GM19395 (cell line): ENCODE results near the gene CAB39L.

Experiments
- ATAC-seq: cut with Tn5 transposase; IDR thresholded peaks from one replicate; pipeline ENCODE4 v1.9.1; 2021; ENCODE audit warnings: mild to moderate bottlenecking, moderate library complexity; ENCODE audit not compliant: unreplicated experiment

Gene CAB39L

DNA sequence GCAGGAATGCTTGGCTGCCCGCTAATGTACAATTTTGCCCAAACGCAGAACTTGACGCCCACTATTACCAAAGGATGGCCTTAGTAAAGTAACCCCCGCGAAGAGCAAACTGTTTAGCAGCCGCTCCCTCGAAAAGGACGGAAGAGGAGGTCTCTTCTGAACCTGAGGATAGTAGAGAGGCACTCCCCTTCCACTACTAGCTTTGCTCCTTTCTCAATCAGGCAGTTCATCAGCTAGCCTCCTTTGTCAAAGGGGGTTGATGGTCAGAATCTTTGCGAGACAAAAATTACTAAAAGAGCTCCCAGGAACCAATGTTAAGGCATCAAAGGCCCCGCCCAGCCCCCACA is 534 bp downstream of the CAB39L start:
- ATAC-seq = no peak

DNA sequence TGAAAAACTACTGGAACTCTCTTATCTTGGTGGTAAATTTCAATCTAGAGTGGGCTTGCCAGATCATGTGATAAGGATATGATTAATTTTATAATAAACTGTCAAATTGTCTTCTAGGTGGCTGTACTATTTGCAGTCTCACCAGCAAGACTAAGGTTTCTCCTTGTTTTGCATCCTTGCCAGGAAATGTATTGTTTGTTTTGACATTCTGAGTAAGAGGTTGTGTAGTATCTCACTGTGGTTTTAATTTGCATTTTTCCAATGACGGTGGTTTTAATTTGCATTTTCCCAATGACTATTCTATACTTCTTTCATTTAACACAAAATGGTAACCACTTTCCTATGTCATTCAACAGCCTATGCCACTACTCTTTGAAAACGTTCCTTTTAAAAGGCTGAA is 2.0 kb downstream of the CAB39L start:
- ATAC-seq = no peak

DNA sequence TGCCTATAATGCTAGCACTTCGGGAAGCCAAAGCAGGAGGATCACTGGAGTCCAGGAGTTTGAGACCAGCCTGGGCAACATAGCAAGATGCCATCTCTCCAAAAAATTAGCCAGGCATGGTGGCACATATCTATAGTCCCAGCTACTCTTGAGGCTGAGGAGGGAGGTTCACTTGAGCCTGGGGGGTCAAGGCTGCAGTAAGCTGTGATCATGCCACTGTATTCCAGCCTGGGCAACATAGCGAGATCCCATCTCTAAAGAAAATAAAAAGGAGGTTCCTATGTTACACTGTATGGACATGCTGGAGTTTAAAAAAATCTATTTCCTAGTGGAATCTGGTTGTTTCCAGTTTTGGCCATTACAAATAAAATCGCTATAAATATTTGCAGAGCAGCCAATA is 2.6 kb downstream of the CAB39L start:
- ATAC-seq = no peak

DNA sequence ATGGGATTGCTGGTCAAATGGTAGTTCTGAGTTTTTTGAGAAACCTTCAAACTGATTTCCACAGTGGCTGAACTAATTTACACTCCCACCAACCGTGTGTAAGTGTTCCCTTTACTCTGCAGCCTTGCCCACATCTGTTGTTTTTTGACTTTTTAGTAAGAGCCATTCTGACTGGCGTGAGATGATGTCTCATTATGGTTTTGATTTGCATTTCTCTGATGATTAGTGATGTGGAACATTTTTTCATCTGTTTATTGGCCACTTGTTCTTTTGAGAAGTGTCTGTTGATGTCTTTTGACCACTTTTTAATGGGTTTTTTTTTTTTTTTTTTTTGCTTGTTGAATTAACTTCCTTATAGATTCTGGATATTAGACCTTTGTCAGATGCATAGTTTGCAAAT is 4.3 kb downstream of the CAB39L start:
- ATAC-seq = no peak

DNA sequence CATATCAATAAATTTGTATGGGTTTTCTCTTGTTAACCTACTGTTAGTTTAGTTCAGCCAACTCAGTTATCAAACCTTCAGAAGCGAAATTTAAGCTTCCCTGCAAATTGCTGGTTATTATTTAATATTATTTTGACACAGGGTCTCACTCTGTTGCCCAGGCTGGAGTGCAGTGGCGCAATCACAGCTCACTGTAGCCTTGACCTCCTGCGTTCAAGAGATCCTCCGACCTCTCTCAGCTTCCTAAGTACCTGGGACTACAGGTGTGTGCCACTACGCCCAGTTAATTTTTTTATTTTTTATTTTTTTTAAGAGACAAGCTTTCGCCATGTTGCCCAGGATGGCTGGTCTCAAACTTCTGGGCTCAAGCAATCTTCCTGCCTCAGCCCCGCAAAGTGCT is 6.2 kb downstream of the CAB39L start:
- no peak for ATAC-seq

DNA sequence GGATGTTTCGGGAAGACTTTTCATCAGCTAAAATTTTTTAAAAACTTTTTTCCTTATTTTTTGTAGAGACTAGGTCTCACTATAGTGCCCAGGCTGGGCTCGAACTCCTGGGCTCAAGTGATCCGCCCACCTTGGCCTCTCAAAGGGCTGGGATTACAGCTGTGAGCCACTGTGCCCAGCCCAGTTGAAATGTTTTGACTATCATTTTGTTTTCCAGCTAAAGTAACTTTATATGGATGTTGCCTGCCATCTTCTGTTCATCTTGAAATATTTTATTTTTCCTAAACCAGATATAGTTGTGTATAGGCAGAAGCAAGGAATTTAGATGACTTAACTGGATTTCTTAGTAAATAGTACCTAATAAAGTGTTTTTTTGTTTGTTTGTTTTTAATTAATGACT is 7.0 kb downstream of the CAB39L start:
- no peak for ATAC-seq

DNA sequence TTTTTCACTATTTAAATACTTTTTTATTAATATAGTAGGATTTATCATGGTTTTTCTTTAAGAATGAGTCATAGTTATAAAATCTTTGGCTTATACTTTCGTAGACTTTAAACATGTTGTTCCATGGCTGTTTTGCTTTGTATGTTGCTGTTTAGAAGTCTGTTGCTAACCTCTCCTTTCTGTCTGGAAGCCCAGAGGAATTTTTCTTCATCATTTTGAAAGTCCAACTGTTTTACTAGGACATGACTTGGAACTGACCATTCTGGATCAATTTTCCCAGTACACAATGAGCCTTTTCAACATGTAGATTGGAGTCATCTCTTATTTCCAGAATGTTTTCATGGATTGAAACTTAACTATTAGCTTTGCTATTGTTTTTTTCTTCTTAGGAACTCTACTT is 7.9 kb downstream of the CAB39L start:
- ATAC-seq = no peak

DNA sequence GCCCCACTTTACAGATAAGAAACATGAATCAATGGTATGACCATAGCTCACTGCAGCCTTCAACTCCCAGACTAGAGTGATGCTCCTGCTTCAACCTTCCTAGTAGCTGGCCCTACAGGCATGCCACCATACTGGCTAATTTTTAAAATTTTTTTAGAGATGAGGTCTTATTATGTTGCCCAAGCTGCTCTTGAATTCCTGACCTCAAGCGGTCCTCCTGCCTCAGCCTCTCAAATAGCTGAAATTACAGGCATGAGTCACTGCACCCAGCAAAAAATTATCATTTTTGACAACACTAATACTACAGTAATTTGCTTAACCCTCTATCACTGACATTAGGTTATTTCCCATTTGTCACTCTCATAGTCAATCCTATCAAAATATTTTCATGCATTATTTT is 14.7 kb downstream of the CAB39L start:
- no peak for ATAC-seq

DNA sequence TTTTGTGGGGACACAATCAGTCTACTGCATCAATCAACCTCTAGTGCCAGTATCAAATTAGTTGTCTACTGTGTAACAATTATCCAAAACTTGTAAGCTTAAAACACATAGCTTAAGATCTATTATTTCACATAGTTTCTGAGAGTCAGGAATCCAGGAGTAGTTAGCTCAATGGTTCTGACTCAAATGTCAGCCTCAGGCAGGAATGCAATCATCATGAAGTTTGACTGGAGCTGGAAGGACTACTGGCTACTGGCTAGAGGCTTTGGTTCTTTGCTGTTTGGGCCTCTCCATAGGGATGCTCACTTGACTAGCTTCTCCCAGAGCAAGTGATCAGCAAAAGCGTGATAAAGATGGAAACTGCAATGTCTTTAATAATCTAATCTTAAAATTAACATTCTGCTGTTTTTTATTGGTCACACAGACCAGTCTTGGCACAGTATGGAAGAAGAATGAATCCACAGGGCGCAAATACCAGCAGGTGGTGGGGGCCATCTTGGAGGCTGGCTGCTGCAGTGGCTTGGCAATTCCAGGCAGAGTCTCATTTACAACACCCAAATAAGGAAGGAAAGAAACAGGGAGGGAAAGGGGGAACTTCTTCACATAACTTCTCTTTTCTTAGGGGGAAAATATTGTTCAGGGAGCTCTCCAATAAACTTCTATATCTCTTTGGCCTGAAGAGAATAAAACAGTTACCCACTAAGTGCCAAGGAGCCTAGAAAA is 15.7 kb downstream of the CAB39L start:
- no peak for ATAC-seq

DNA sequence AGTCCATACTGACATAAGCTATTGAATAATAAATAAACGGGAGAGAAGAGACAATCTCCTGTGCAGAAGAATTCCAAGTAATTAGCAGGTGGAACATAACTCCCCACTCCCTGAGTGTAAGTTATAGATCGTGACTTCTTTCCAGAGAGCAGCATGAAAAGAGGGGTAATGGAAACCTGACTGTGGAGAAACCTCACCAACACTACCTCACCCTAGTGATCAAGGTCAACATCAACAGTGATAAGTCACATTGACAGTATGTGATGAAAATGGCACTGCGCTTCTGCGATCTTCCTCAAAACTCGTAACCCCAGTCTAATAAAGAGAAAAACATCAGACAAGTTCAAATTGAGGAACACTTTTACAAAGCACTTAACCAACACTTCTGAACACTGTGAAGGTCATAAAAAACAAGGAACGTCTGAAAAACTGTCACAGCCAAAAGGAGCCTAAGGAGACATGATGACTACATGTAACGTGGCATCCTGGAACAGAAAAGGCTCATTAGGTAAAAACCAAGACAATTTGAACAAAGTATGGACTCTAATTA is 19.8 kb downstream of the CAB39L start:
- ATAC-seq = no peak

DNA sequence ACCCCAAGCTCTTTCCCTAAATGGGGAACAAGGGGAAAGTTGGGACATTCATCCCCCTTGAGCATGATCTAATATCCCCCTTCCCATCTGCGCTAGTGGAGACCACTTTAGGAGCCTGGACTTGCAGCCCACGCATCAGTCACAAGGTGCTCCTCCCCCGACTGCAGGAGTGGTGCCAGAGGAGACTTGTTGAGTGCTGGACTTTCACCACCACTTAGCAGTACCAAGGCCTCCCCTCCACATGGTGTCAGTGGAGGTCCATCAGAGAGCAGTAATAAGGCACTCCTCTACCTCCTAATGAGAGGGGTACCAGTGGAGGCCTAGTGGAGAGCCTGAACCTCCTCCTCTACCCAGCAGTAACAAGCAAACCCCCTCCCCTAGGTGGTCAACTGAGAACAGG is 22.5 kb downstream of the CAB39L start:
- ATAC-seq = peak; percentile 74

DNA sequence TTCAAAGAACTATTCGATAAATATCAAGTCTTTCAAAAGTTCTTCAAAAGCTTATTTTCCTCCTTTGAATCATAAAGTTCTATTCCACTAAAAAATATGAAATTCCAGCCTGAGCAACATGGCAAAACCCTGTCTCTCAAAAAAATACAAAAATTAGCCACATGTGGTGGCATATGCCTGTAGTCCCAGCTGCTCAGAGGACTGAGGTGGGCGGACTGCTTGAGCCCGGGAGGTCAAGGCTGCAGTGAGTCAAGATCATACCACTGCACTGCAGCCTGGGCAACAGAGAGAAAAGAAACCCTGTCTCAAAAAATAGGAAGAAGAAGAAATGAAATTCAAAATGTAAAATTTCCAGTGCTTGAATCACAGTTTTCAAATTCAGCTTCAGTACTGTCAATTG is 24.6 kb downstream of the CAB39L start:
- ATAC-seq = no peak

DNA sequence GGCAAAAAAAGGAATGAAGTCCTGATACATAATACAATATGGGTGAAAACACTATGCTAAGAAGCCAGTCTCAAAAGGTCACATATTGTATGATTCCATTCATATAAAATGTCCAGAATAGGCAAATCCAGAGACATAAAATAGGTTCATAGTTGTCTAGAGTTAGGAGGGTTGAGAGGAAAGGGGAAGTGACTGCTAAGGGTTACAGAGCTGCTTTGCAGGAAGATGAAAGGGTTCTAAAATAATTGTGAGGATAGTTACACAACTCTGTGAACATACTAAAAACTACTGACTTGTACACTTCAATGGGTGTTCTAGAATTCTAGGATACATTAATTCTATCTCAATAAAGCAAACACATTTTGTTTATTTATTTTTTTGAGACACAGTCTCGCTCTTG is 25.7 kb downstream of the CAB39L start:
- no peak for ATAC-seq

DNA sequence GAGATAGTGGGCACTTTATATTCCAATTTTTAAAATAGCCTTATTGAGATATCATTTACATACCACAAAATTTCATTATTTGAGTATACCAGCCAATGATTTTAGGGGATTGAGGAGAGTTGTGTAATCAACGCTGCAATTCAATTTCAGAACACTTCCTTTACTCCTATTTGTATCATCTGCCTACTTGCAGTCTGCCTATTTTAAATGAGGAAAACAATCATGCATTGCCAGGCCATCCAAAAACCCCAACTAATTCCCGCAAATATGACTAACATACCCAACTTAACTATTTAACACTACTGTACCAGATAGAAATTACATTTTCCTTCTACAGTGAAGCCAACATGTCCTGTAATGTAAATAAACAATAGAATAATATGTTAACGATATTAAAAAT is 26.7 kb downstream of the CAB39L start:
- ATAC-seq = no peak

DNA sequence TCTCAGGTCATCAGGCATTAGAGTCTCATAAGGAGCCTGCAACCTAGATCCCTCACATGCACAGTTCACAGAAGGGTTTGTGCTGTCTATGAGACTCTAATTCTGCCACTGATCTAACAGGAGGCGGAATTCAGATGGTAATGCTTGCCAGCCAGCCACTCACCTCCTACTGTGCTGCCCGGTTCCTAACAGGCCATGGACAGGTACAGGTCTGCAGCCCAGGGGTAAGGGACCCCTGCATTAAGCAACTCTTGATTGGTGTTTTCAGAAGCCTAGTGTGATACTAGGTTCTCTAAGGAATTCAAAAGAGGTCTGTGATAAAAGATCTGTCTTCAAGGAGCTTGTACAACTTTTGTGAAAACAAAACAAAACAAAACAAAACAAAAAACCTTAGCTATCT is 31.1 kb downstream of the CAB39L start:
- no peak for ATAC-seq

DNA sequence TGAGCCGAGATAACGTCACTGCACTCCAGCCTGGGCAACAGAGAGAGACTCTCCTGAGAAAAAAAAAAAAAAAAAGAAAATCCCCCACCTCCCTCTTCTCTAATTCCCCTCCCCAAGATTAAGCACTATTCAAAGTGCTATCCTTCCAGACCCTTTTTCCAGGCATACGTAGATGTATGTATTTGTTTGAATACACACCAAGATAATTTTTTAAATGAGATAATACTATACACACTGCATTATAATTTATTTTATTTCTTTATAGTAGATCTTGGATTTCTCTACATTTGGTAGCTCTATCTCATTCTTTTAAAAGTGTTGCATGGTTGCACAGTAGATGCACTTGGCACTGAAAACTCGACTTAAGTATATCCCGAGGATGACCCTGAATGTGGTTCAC is 32.5 kb downstream of the CAB39L start:
- no peak for ATAC-seq

DNA sequence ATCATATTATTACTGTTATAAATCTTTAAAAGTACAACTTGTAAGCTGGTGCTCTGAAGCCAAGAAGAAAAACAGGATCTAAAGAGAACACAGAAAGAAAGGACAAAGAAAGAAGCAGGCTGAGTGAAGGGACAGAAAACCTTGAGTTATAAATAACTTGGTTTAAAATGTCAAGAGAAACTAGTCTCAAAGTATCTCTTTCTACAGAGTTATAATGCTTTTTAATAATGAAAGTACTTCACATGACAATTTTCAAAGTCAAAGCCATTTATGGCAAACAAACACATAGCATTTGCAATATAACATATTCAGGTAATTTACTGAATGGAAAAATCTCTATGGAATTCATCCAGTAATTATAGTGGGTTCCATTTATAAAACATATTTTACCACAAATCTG is 33.4 kb downstream of the CAB39L start:
- no peak for ATAC-seq

DNA sequence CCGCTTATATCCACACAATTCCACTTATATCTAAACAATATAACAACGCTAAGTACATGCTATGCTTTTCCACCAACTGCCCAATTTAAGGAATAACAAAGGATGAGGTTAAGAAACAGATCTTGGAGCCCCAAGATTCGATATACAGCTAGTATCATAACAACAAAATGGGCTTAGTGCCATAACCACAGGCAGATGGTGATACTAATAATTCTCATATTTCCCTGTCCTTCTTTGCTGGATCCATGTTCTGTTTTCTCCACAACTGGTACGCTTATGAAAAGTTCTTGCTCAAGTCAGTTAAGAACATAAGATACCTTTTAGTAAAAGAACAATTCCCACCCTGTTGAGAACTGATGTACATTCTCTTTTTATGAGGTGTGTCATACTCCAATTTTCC is 33.9 kb downstream of the CAB39L start:
- ATAC-seq = no peak

DNA sequence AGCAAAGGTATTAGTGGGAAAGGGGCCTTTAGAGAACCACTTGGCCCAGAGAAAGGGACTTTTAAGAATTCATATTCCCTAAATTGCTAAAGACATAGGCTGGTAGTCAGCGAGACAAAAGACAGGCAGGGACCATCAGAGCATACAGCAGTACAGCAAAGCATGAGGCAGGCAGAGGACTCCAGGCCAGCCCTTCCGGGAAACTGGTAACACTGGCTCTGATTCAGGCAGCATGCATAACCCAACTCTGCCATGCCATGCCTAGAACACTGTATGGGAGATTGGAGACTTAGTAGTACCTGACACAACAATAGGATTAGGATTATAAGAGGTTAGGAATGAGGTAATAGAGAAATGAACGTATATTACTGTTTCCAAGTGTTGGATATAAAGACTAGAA is 34.9 kb downstream of the CAB39L start:
- no peak for ATAC-seq

DNA sequence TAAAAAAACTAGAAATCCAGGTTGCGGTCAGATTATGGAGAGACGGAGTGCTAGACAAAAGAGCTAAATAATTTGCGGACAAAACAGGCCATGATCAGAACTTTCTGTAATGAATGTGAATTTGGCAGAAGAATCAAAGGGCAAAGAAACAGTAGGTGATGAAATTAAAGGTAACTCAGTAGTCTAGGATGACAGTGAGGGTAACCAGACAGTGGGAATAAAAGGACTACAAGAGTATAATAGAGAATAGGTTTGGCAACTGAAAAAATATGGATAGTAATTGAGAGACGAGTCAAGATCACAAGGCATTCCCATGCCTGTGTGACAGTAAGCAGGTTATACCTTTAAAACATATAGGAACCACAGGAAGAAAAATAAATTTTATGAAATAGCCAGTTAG is 35.9 kb downstream of the CAB39L start:
- no peak for ATAC-seq

DNA sequence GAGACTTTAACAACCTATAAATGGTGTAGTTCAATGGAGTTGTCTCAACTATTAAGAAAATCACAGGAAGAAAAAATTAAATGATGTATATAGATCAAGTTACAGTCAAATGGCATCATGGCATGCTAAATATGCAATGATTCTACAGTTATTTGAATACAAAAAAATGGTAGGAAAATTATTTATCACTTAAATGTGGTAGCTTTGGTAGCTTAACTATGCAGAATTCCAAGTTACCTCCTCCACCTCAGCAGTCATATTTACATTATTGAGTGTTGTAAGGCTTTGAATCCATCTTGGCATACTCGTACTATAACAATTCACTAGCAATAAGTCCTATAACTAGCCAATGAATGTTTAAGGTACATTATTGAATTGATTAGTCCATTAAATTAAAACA is 36.8 kb downstream of the CAB39L start:
- no peak for ATAC-seq

DNA sequence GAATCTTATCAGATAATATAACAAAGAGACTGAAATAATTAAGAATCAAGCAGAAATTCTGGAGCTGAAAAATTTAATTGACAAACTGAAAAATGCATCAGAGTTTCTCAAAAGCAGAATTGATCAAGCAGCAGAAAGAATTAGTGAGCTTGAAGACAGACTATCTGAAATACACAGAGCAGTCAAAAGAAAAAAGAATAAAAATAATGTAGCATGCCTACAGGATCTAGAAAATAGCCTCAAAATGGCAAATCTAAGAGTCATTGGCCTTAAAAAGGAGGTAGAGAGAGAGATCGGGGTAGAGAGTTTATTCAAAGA is 39.2 kb downstream of the CAB39L start:
- ATAC-seq = no peak

DNA sequence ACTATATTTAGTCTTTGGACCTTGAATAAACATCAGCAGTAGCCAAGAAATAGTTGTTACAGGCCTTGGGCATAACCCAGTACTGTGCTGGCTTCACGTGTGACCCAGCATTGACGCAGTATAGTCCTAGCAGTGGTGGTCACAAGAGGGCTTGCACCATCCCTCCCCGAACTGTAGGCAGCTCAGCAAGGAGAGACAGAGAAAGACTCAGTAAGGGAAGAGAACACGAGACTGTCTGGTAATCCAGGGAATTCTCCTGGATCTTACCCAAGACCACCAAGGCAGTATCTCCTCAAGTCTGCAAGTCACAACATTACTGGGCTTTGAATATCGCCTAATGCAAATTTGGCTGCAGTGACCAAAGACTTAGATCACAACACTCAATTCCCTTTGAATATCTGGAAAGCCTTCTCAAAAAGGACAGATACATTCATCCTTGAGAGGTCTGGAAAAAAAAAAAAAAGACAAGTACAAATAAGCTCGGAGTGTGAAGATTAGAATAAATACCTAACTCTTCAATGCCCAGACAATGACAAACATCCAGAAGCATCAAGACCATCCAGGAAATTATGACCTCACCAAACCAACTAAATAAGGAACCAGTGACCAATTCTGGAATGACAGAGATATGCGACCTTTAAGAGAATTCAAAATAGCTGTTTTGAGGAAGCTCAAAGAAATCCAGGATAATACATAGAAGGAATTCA is 39.7 kb downstream of the CAB39L start:
- ATAC-seq = no peak
